WTC11 (cell line): ENCODE results near the gene MAEA. TPM values are rescaled to one million over a fixed set of nuclear protein-coding genes. Genes with fewer than 3 reads are reported as not detected.
"Not testable (repeated sequence)": the region's sequence is repeated elsewhere in the genome, so short reads cannot be mapped to it uniquely, and the experiment has no call there.

Source experiments
- ATAC-seq: fragments of 200-7000 bp; cut with Tn5 transposase; 2 replicates; pipeline ENCODE4 v1.10.0; 2021; ENCODE audit warnings: mild to moderate bottlenecking, moderate library complexity
- CTCF ChIA-PET: fragments of 300-600 bp; sonication (Branson Sonifier 250); formaldehyde crosslinking; loops from one replicate; lab custom pipeline; 2021; ENCODE audit warnings: antibody characterized with exemption; lab: Charles Lee
- POLR2A ChIA-PET: fragments of 350-600 bp; sonication (Branson Sonifier 250); formaldehyde crosslinking; loops from one replicate; lab custom pipeline; 2021; ENCODE audit warnings: antibody characterized with exemption; lab: Charles Lee
- DNase-seq: peaks from one replicate; pipeline ENCODE4 v3.0.0; 2021; ENCODE audit warnings: low spot score
- H3K27ac Mint-ChIP-seq: 2 replicates; pipeline ENCODE4 v1.8.0; 2021; ENCODE audit warnings: mixed read lengths
- H3K27me3 Mint-ChIP-seq: 2 replicates; pipeline ENCODE4 v1.8.0; 2021; ENCODE audit warnings: low read depth, mild to moderate bottlenecking, moderate library complexity, mixed read lengths
- H3K36me3 Mint-ChIP-seq: 2 replicates; pipeline ENCODE4 v1.8.0; 2021; ENCODE audit warnings: mixed read lengths
- H3K4me1 Mint-ChIP-seq: 2 replicates; pipeline ENCODE4 v1.8.0; 2022; ENCODE audit warnings: mixed read lengths
- H3K4me3 Mint-ChIP-seq: 2 replicates; pipeline ENCODE4 v1.8.0; 2021; ENCODE audit warnings: mild to moderate bottlenecking, moderate library complexity, mixed read lengths
- H3K9me3 Mint-ChIP-seq: 2 replicates; pipeline ENCODE4 v1.8.0; 2021; ENCODE audit warnings: mixed read lengths
- EMX1 ChIP-seq: fragments of 250-450 bp; sonication (Bioruptor Pico); IDR thresholded peaks from 2 replicates; pipeline ENCODE4 v1.8.0; 2021; ENCODE audit warnings: mild to moderate bottlenecking
- FOXK1 ChIP-seq: sonication (generic); formaldehyde crosslinking; IDR thresholded peaks from 2 replicates; pipeline ENCODE4 v1.8.0; 2022; ENCODE audit warnings: mild to moderate bottlenecking, moderate library complexity, missing genetic modification reagents
- GABPB1 ChIP-seq: sonication (generic); formaldehyde crosslinking; IDR thresholded peaks from 2 replicates; pipeline ENCODE4 v1.8.1; 2023; ENCODE audit warnings: mild to moderate bottlenecking, missing genetic modification reagents
- GRHL2 ChIP-seq: fragments of 250-450 bp; sonication (Bioruptor Pico); IDR thresholded peaks from 2 replicates; pipeline ENCODE4 v1.8.0; 2022; ENCODE audit warnings: mild to moderate bottlenecking, moderate library complexity; ENCODE audit not compliant: insufficient replicate concordance, severe bottlenecking
- JAZF1 ChIP-seq: fragments of 250-450 bp; sonication (Bioruptor Pico); IDR thresholded peaks from 2 replicates; pipeline ENCODE4 v1.9.0; 2021; ENCODE audit warnings: moderate library complexity, mild to moderate bottlenecking, inconsistent platforms
- JUN ChIP-seq: sonication (generic); formaldehyde crosslinking; IDR thresholded peaks from 2 replicates; pipeline ENCODE4 v1.8.0; 2023; ENCODE audit warnings: mild to moderate bottlenecking, missing genetic modification reagents
- NFATC4 ChIP-seq: fragments of 250-450 bp; sonication (Bioruptor Pico); IDR thresholded peaks from 2 replicates; pipeline ENCODE4 v1.9.0; 2021; ENCODE audit warnings: mild to moderate bottlenecking
- NR1H2 ChIP-seq: sonication (generic); formaldehyde crosslinking; IDR thresholded peaks from 2 replicates; pipeline ENCODE4 v1.9.0; 2021; ENCODE audit warnings: mild to moderate bottlenecking, moderate library complexity, missing genetic modification reagents
- OVOL2 ChIP-seq: fragments of 250-450 bp; sonication (Bioruptor Pico); IDR thresholded peaks from 2 replicates; pipeline ENCODE4 v1.9.0; 2021; ENCODE audit warnings: mild to moderate bottlenecking, borderline replicate concordance
- SMAD3 ChIP-seq: sonication (generic); formaldehyde crosslinking; IDR thresholded peaks from 2 replicates; pipeline ENCODE4 v1.8.0; 2022; ENCODE audit warnings: missing genetic modification reagents, mild to moderate bottlenecking, borderline replicate concordance
- ZNF396 ChIP-seq: fragments of 250-450 bp; sonication (Bioruptor Pico); IDR thresholded peaks from 2 replicates; pipeline ENCODE4 v1.8.0; 2021; ENCODE audit warnings: mild to moderate bottlenecking, moderate library complexity, borderline replicate concordance
- total RNA-seq: library from RNA; stranded (reverse); gene quantifications from 3 replicates; pipeline ENCODE4 v1.2.3, GENCODE V29; 2021
- TF ChIP-seq, protein P1 (sequence below): sonication (generic); formaldehyde crosslinking; IDR thresholded peaks from 2 replicates; pipeline ENCODE4 v1.8.0; 2023; ENCODE audit warnings: missing genetic modification reagents
- TF ChIP-seq, protein P2 (sequence below): sonication (generic); formaldehyde crosslinking; IDR thresholded peaks from 2 replicates; pipeline ENCODE4 v1.8.0; 2022; ENCODE audit warnings: mild to moderate bottlenecking, missing genetic modification reagents
- TF ChIP-seq, protein P3 (sequence below): fragments of 200-600 bp; IDR thresholded peaks from 2 replicates; pipeline ENCODE4 v1.8.0; 2022; ENCODE audit warnings: antibody characterized with exemption
- TF ChIP-seq, protein P4 (sequence below): sonication (generic); formaldehyde crosslinking; IDR thresholded peaks from 2 replicates; pipeline ENCODE4 v1.8.1; 2022; ENCODE audit warnings: low read depth, mild to moderate bottlenecking, moderate library complexity, missing genetic modification reagents, borderline replicate concordance
- TF ChIP-seq, protein P5 (sequence below): sonication (generic); formaldehyde crosslinking; IDR thresholded peaks from 2 replicates; pipeline ENCODE4 v1.8.1; 2023; ENCODE audit warnings: mild to moderate bottlenecking, missing genetic modification reagents, moderate library complexity
- TF ChIP-seq, protein P6 (sequence below): sonication (generic); formaldehyde crosslinking; IDR thresholded peaks from 2 replicates; pipeline ENCODE4 v1.8.0; 2022; ENCODE audit warnings: mild to moderate bottlenecking, missing genetic modification reagents
- TF ChIP-seq, protein P7 (sequence below): sonication (generic); formaldehyde crosslinking; conservative IDR thresholded peaks from 2 replicates; pipeline ENCODE4 v1.8.1; 2022; ENCODE audit warnings: mild to moderate bottlenecking, missing genetic modification reagents
- TF ChIP-seq, protein P8 (sequence below): sonication (generic); formaldehyde crosslinking; IDR thresholded peaks from 2 replicates; pipeline ENCODE4 v1.8.1; 2023; ENCODE audit warnings: mild to moderate bottlenecking, missing genetic modification reagents

The MAEA gene
- total RNA-seq, 1 experiment from 2014 or later = 86.9 TPM

DNA sequence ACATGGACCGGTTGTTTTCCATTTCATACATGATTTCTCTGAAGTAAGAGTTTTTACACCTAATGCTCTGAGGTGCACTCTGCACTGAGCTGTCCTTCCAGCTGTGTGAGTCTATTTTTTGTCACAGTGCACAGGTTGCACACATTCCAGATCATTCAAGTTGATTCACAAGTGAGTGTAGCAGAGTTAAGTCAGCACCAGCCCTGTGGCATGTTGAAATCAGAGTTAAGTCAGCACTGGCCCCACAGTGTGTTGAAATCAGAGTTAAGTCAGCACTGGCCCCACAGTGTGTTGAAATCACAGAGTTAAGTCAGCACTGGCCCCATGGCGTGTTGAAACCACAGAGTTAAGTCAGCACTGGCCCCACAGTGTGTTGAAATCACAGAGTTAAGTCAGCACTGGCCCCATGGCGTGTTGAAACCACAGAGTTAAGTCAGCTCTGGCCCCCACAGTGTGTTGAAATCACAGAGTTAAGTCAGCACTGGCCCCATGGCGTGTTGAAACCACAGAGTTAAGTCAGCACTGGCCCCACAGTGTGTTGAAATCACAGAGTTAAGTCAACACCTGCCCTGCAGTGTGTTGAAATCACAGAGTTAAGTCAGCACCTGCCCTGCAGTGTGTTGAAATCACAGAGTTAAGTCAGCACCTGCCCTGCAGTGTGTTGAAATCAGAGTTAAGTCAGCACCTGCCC is 45.6 kb downstream of the MAEA start:
- not testable (repeated sequence) for H3K27me3 Mint-ChIP-seq, H3K4me1 Mint-ChIP-seq, H3K9me3 Mint-ChIP-seq

DNA sequence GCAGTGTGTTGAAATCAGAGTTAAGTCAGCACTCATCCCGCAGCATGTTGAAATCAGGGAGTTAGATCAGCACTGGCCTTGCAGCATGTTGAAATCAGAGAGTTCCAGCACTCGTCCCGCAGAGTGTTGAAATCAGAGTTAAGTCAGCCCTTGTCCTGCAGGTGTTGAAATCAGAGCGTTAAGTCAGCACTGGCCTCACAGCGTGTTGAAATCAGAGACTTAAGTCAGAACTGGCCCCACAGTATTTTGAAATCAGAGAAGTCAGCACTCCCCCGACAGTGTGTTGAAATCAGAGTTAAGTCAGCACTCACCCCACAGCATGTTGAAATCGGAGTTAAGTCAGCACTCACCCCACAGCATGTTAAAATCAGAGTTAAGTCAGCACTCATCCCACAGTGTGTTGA is 46.4 kb downstream of the MAEA start:
- Mint-ChIP-seq H3K27me3 (no peaks in the 10 kb centered on the region), H3K36me3 (peaks cover 55% of the 10 kb centered on the region)

More for the DNA sequence above, 45.6 kb downstream of the MAEA start:
- H3K4me3 Mint-ChIP-seq, CTCF ChIA-PET, DNase-seq, H3K27ac Mint-ChIP-seq, ATAC-seq: not testable (repeated sequence)
- H3K36me3 Mint-ChIP-seq = peaks cover 52% of the 10 kb centered on the region
- peak; percentile 35; the same call in 1 of the 2 replicates for TF ChIP-seq GABPB1 (CRISPR knock-in tag)
- POLR2A ChIA-PET = interaction anchor here (0.8 to 1.2 kb wide), 2 partner anchors 46 to 262 kb away, joined by 3 read pairs; partner anchors contain the start of gene MAEA

More for the DNA sequence above, 46.4 kb downstream of the MAEA start:
- Mint-ChIP-seq H3K4me1 (no peaks in the 10 kb centered on the region), H3K9me3 (no peaks in the 10 kb centered on the region), H3K27ac (peak overlapping the region; percentile 8; the same call in 1 of the 2 replicates), H3K4me3 (no peak overlapping the region)
- ChIA-PET POLR2A (no interaction called here), CTCF (no interaction called here)
- ATAC-seq (no peak), DNase-seq (no peak)
- TF ChIP-seq GRHL2 (CRISPR knock-in tag) (no peak), SMAD3 (CRISPR knock-in tag) (no peak), EMX1 (CRISPR knock-in tag) (no peak), OVOL2 (CRISPR knock-in tag) (no peak), JUN (CRISPR knock-in tag) (no peak), JAZF1 (no peak), NR1H2 (CRISPR knock-in tag) (no peak), ZNF396 (CRISPR knock-in tag) (no peak), FOXK1 (CRISPR knock-in tag) (no peak), NFATC4 (CRISPR knock-in tag) (no peak)
- TF ChIP-seq, protein P1, sequence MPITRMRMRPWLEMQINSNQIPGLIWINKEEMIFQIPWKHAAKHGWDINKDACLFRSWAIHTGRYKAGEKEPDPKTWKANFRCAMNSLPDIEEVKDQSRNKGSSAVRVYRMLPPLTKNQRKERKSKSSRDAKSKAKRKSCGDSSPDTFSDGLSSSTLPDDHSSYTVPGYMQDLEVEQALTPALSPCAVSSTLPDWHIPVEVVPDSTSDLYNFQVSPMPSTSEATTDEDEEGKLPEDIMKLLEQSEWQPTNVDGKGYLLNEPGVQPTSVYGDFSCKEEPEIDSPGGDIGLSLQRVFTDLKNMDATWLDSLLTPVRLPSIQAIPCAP (CRISPR knock-in tag) = no peak
- TF ChIP-seq, protein P2, sequence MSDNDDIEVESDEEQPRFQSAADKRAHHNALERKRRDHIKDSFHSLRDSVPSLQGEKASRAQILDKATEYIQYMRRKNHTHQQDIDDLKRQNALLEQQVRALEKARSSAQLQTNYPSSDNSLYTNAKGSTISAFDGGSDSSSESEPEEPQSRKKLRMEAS (CRISPR knock-in tag) = no peak
- TF ChIP-seq, protein P3, sequence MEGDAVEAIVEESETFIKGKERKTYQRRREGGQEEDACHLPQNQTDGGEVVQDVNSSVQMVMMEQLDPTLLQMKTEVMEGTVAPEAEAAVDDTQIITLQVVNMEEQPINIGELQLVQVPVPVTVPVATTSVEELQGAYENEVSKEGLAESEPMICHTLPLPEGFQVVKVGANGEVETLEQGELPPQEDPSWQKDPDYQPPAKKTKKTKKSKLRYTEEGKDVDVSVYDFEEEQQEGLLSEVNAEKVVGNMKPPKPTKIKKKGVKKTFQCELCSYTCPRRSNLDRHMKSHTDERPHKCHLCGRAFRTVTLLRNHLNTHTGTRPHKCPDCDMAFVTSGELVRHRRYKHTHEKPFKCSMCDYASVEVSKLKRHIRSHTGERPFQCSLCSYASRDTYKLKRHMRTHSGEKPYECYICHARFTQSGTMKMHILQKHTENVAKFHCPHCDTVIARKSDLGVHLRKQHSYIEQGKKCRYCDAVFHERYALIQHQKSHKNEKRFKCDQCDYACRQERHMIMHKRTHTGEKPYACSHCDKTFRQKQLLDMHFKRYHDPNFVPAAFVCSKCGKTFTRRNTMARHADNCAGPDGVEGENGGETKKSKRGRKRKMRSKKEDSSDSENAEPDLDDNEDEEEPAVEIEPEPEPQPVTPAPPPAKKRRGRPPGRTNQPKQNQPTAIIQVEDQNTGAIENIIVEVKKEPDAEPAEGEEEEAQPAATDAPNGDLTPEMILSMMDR = no peak
- TF ChIP-seq, protein P4, sequence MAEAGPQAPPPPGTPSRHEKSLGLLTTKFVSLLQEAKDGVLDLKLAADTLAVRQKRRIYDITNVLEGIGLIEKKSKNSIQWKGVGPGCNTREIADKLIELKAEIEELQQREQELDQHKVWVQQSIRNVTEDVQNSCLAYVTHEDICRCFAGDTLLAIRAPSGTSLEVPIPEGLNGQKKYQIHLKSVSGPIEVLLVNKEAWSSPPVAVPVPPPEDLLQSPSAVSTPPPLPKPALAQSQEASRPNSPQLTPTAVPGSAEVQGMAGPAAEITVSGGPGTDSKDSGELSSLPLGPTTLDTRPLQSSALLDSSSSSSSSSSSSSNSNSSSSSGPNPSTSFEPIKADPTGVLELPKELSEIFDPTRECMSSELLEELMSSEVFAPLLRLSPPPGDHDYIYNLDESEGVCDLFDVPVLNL = no peak
- TF ChIP-seq, protein P5, sequence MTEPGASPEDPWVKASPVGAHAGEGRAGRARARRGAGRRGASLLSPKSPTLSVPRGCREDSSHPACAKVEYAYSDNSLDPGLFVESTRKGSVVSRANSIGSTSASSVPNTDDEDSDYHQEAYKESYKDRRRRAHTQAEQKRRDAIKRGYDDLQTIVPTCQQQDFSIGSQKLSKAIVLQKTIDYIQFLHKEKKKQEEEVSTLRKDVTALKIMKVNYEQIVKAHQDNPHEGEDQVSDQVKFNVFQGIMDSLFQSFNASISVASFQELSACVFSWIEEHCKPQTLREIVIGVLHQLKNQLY (CRISPR knock-in tag) = no peak
- TF ChIP-seq, protein P6, sequence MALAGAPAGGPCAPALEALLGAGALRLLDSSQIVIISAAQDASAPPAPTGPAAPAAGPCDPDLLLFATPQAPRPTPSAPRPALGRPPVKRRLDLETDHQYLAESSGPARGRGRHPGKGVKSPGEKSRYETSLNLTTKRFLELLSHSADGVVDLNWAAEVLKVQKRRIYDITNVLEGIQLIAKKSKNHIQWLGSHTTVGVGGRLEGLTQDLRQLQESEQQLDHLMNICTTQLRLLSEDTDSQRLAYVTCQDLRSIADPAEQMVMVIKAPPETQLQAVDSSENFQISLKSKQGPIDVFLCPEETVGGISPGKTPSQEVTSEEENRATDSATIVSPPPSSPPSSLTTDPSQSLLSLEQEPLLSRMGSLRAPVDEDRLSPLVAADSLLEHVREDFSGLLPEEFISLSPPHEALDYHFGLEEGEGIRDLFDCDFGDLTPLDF (CRISPR knock-in tag) = no peak
- TF ChIP-seq, protein P7, sequence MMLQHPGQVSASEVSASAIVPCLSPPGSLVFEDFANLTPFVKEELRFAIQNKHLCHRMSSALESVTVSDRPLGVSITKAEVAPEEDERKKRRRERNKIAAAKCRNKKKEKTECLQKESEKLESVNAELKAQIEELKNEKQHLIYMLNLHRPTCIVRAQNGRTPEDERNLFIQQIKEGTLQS (CRISPR knock-in tag) = no peak
- TF ChIP-seq, protein P8, sequence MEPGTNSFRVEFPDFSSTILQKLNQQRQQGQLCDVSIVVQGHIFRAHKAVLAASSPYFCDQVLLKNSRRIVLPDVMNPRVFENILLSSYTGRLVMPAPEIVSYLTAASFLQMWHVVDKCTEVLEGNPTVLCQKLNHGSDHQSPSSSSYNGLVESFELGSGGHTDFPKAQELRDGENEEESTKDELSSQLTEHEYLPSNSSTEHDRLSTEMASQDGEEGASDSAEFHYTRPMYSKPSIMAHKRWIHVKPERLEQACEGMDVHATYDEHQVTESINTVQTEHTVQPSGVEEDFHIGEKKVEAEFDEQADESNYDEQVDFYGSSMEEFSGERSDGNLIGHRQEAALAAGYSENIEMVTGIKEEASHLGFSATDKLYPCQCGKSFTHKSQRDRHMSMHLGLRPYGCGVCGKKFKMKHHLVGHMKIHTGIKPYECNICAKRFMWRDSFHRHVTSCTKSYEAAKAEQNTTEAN (CRISPR knock-in tag) = no peak
